ENCODE results near the gene STXBP5. TPM values are rescaled to one million over a fixed set of nuclear protein-coding genes. Genes with fewer than 3 reads are reported as not detected.

STXBP5 gene
- total and polyA plus RNA-seq, 2 donors (not counting 1 experiment from before 2014, with no cell fraction given) = 4.6 to 24.1 TPM

DNA sequence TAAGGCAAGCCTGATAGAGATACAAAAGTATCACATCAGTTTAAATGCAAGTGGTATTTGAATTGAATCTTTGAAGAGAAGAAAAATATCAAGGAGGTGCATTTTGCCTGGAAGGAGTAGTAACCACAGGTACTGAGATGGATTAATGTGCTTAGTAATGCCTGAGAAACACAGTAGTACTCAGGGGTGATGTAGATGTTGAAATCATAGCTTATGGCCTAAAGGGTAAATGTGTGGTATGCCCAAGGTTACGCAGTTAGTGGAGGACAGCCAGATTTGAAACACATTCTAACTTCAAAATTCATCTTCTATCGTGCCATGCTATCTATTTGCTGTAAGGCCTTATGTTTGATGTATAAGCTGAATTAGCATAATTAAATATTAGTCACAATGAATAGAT is 55.9 kb downstream of the STXBP5 start:
- no peaks in the 10 kb centered on the region for H3K27me3 ChIP-seq (replicated peaks in 1 of 4; ENCODE audit: control extremely low read depth in 1 of 4, control insufficient read depth in 3 of 4, insufficient read depth in 4 of 4, low read length in 3 of 4)
- WGBS (ENCODE audit: insufficient coverage) = no CpG with 5 or more reads among the region's 2 CpGs
- ChIA-PET POLR2A (no interaction called here), CTCF (no interaction called here)
- ATAC-seq (ENCODE audit: low read depth) (no peak), DNase-seq (no peak)
- Mint-ChIP-seq H3K27me3 (no peaks in the 10 kb centered on the region), H3K27ac (no peak overlapping the region), H3K4me1 (no peaks in the 10 kb centered on the region), H3K4me3 (no peak overlapping the region), H3K9me3 (ENCODE audit: insufficient read depth) (no peaks in the 10 kb centered on the region)
- H3K9ac ChIP-seq (ENCODE audit: low read length) = no peak overlapping the region
- peaks cover 0 to 1% of the 10 kb centered on the region in 2 experiments for H3K36me3 ChIP-seq (replicated peaks in 1 of 2; ENCODE audit: control extremely low read depth in 1 of 2, control insufficient read depth in 1 of 2, extremely low read depth in 1 of 2, insufficient read depth in 2 of 2, low read length in 1 of 2)
- no peak overlapping the region for H3K4me3 ChIP-seq (ENCODE audit: control extremely low read depth in 1 of 5, extremely low read depth in 1 of 5, insufficient read depth in 1 of 5, low read depth in 2 of 5, low read length in 4 of 5)
- H4K20me1 ChIP-seq (ENCODE audit: control insufficient read depth, insufficient read depth, low read length, poor library complexity, severe bottlenecking) = no peaks in the 10 kb centered on the region
- H3K79me2 ChIP-seq (ENCODE audit: control insufficient read depth, insufficient read depth, low read length) = no peaks in the 10 kb centered on the region
- H3K9me3 ChIP-seq (ENCODE audit: control extremely low read depth in 1 of 3, control insufficient read depth in 2 of 3, insufficient read depth in 1 of 3, low read length in 2 of 3) = no peaks in the 10 kb centered on the region
- H3K4me1 ChIP-seq (ENCODE audit: control insufficient read depth in 2 of 2, insufficient read depth in 2 of 2, low read length in 2 of 2) = no peaks in the 10 kb centered on the region
- H3K27ac ChIP-seq (ENCODE audit: low read length in 2 of 2) = no peak overlapping the region
- no peak overlapping the region for H3K4me2 ChIP-seq (replicated peaks; ENCODE audit: low read depth, low read length, poor library complexity, severe bottlenecking)
- intact Hi-C loops (cut with micrococcal nuclease) = no loop called here
- TF ChIP-seq EZH2 (IDR thresholded peaks at IDR 0.05; ENCODE audit: borderline replicate concordance, insufficient read depth, low read depth, low read length, poor library complexity, severe bottlenecking) = no peak
- TF ChIP-seq, protein P1, sequence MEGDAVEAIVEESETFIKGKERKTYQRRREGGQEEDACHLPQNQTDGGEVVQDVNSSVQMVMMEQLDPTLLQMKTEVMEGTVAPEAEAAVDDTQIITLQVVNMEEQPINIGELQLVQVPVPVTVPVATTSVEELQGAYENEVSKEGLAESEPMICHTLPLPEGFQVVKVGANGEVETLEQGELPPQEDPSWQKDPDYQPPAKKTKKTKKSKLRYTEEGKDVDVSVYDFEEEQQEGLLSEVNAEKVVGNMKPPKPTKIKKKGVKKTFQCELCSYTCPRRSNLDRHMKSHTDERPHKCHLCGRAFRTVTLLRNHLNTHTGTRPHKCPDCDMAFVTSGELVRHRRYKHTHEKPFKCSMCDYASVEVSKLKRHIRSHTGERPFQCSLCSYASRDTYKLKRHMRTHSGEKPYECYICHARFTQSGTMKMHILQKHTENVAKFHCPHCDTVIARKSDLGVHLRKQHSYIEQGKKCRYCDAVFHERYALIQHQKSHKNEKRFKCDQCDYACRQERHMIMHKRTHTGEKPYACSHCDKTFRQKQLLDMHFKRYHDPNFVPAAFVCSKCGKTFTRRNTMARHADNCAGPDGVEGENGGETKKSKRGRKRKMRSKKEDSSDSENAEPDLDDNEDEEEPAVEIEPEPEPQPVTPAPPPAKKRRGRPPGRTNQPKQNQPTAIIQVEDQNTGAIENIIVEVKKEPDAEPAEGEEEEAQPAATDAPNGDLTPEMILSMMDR (IDR thresholded peaks at IDR 0.05) = no peak
- H2AFZ ChIP-seq (ENCODE audit: insufficient read depth, low read depth, low read length, poor library complexity, severe bottlenecking) = no peak overlapping the region

DNA sequence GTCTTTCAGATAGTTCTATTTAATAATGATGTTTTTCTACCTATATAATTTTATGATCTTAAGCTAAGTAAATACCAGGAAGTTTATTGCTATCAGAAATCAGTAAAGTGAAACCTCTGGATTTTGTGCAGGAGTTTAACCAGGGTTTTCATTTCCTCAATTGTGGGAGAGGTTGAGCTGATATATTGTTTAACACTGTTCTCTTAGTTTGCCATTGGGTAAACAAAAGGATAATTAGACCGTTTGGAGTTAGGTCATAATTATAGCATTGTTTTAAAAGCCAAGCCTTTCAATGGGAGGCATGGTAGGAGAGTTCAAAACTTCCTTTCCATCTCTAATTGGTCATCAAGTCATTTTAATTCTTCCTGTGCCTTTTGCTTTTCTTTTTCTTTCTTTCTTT is 58.7 kb downstream of the STXBP5 start:
- Mint-ChIP-seq H3K27ac (no peak overlapping the region), H3K4me3 (no peak overlapping the region), H3K4me1 (no peaks in the 10 kb centered on the region), H3K27me3 (no peaks in the 10 kb centered on the region), H3K9me3 (ENCODE audit: insufficient read depth) (no peaks in the 10 kb centered on the region)
- no peak for DNase-seq
- intact Hi-C loops (cut with micrococcal nuclease) = no loop called here
- no peak overlapping the region for H2AFZ ChIP-seq (ENCODE audit: insufficient read depth, low read depth, low read length, poor library complexity, severe bottlenecking)
- no peaks in the 10 kb centered on the region for H3K79me2 ChIP-seq (ENCODE audit: control insufficient read depth, insufficient read depth, low read length)
- TF ChIP-seq, protein P1 (IDR thresholded peaks at IDR 0.05) = no peak
- TF ChIP-seq EZH2 (IDR thresholded peaks at IDR 0.05; ENCODE audit: borderline replicate concordance, insufficient read depth, low read depth, low read length, poor library complexity, severe bottlenecking) = no peak
- no peak overlapping the region for H3K4me3 ChIP-seq (ENCODE audit: control extremely low read depth in 1 of 5, extremely low read depth in 1 of 5, insufficient read depth in 1 of 5, low read depth in 2 of 5, low read length in 4 of 5)
- no peak overlapping the region for H3K27ac ChIP-seq (ENCODE audit: low read length in 2 of 2)
- H3K9ac ChIP-seq (ENCODE audit: low read length) = no peak overlapping the region
- H3K4me2 ChIP-seq (replicated peaks; ENCODE audit: low read depth, low read length, poor library complexity, severe bottlenecking) = no peak overlapping the region
- H3K4me1 ChIP-seq (ENCODE audit: control insufficient read depth in 2 of 2, insufficient read depth in 2 of 2, low read length in 2 of 2) = no peaks in the 10 kb centered on the region
- no peak for ATAC-seq (ENCODE audit: low read depth)
- CTCF ChIA-PET = no interaction called here
- WGBS (ENCODE audit: insufficient coverage) = no CpG with 5 or more reads among the region's 1 CpG
- H4K20me1 ChIP-seq (ENCODE audit: control insufficient read depth, insufficient read depth, low read length, poor library complexity, severe bottlenecking) = no peaks in the 10 kb centered on the region
- no peaks in the 10 kb centered on the region for H3K9me3 ChIP-seq (ENCODE audit: control extremely low read depth in 1 of 3, control insufficient read depth in 2 of 3, insufficient read depth in 1 of 3, low read length in 2 of 3)
- H3K36me3 ChIP-seq (replicated peaks in 1 of 2; ENCODE audit: control extremely low read depth in 1 of 2, control insufficient read depth in 1 of 2, extremely low read depth in 1 of 2, insufficient read depth in 2 of 2, low read length in 1 of 2) = peaks cover 4 to 7% of the 10 kb centered on the region in 2 experiments
- no peaks in the 10 kb centered on the region for H3K27me3 ChIP-seq (replicated peaks in 1 of 4; ENCODE audit: control extremely low read depth in 1 of 4, control insufficient read depth in 3 of 4, insufficient read depth in 4 of 4, low read length in 3 of 4)
- POLR2A ChIA-PET = no interaction called here
